HL-60 (cell line): ENCODE data around the gene PDCD4.

Experiments
- DNase-seq, 2 experiments: peaks; one replicate each; pipeline ENCODE4 v3.0.0-alpha.2; 2010 to 2020; ENCODE audit warnings: low read depth in 1 of 2, low spot score in 1 of 2
- H3K27ac ChIP-seq: fragments of 250-450 bp; sonication (Bioruptor Pico); replicated peaks from 2 replicates; pipeline ENCODE4 v1.5.1; 2020; ENCODE audit warnings: mild to moderate bottlenecking, moderate library complexity
- H3K27me3 ChIP-seq: fragments of 250-450 bp; sonication (Bioruptor Pico); 2 replicates; pipeline ENCODE4 v1.5.1; 2021; ENCODE audit warnings: mild to moderate bottlenecking, moderate library complexity; ENCODE audit not compliant: insufficient read depth, poor library complexity, severe bottlenecking
- H3K4me3 ChIP-seq: replicated peaks from 2 replicates; pipeline ENCODE4 v1.5.1; 2011; ENCODE audit warnings: mild to moderate bottlenecking, control low read depth, low read length; ENCODE audit not compliant: insufficient read depth
- CTCF ChIP-seq: IDR thresholded peaks from one replicate; pipeline ENCODE4 v1.5.1; 2011; ENCODE audit warnings: low read length, control low read depth, inconsistent platforms; ENCODE audit not compliant: insufficient read depth
- GABPA ChIP-seq: IDR thresholded peaks from 2 replicates; pipeline ENCODE4 v1.6.1; 2012; ENCODE audit warnings: low read depth
- POLR2AphosphoS5 ChIP-seq: IDR thresholded peaks from 2 replicates; pipeline ENCODE4 v1.6.1; 2012; ENCODE audit warnings: low read depth
- SPI1 ChIP-seq: IDR thresholded peaks from 2 replicates; pipeline ENCODE4 v1.6.1; 2012; ENCODE audit warnings: low read depth, mild to moderate bottlenecking, borderline replicate concordance
- TF ChIP-seq, protein P1 (sequence below): IDR thresholded peaks from 2 replicates; pipeline ENCODE4 v1.6.1; 2012; ENCODE audit warnings: low read depth; ENCODE audit not compliant: insufficient replicate concordance

Gene PDCD4

DNA sequence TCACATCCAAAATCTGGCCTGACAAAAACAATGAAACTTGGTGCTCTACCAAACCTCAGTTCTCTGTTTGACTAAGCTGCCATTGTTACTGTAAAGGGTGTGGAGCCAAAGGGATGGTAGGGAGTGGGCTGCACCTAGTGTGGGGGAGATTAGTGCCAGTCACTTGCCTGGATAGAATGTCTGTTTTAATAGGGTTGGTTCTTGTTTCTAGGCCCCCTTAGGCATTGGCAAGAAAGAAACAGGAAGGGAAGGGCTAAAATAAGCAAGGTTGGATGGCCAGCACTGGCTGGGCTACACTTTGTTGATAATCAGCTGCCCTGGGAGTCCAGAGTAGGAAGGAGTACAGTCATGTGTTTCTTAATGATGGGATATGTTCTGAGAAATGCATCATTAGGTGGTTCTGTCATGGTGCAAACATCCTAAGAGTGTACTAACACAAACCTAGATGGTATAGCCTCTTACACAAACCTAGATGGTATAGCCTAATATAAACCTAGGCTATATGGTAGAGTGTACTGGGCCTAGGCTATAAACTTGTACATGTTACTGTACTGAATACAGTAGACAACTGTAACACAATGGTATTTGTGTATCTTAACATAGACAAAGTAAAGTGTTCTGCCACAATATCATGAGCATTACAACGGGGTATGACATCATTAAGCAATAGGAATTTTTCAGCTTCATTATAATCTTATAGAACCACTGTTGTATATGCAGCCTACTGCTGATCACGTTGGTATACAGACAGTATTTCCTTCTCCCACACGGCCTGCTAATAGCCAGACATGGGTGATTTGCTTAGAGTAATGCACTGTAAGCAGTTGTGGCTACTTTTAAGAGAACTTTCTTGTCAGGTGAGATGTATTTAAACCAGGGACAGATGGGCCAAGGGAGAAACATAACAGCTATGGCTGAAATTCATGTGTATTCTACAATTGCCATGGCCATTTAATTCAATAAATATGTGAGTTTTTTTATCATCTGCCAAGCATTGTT is 31.9 kb downstream of the PDCD4 start:
- no peak for DNase-seq
- Histone ChIP-seq H3K27ac (no peak overlapping the region; the same call in 1 of the 2 replicates), H3K4me3 (no peak overlapping the region), H3K27me3 (no peaks in the 10 kb centered on the region)
- no peak for TF ChIP-seq POLR2AphosphoS5
- TF ChIP-seq, protein P1, sequence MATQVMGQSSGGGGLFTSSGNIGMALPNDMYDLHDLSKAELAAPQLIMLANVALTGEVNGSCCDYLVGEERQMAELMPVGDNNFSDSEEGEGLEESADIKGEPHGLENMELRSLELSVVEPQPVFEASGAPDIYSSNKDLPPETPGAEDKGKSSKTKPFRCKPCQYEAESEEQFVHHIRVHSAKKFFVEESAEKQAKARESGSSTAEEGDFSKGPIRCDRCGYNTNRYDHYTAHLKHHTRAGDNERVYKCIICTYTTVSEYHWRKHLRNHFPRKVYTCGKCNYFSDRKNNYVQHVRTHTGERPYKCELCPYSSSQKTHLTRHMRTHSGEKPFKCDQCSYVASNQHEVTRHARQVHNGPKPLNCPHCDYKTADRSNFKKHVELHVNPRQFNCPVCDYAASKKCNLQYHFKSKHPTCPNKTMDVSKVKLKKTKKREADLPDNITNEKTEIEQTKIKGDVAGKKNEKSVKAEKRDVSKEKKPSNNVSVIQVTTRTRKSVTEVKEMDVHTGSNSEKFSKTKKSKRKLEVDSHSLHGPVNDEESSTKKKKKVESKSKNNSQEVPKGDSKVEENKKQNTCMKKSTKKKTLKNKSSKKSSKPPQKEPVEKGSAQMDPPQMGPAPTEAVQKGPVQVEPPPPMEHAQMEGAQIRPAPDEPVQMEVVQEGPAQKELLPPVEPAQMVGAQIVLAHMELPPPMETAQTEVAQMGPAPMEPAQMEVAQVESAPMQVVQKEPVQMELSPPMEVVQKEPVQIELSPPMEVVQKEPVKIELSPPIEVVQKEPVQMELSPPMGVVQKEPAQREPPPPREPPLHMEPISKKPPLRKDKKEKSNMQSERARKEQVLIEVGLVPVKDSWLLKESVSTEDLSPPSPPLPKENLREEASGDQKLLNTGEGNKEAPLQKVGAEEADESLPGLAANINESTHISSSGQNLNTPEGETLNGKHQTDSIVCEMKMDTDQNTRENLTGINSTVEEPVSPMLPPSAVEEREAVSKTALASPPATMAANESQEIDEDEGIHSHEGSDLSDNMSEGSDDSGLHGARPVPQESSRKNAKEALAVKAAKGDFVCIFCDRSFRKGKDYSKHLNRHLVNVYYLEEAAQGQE: no peak
- no peak for TF ChIP-seq GABPA
- no peak for TF ChIP-seq CTCF
- no peak for TF ChIP-seq SPI1

DNA sequence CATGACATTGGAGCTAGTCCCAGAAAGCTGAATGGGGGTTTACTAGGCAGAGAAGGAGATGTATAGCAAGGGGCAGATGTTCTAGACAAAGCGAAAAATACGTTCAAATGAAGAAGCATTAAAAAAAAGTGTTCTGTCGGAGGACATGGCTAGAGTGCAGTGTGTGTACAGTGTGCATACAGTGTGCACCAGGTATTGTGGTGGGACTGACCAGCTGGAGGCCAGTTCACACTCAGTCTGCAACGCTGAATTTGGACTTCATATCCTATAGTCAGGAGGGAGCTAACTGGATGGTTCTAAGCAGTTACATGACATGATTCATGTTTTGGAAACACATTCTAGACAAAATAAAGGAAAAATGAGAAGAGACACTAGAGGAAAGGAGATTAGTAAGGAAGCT is 38.4 kb downstream of the PDCD4 start:
- H3K27ac ChIP-seq: no peak overlapping the region
- TF ChIP-seq GABPA: no peak
- TF ChIP-seq, protein P1: no peak
- no peak for TF ChIP-seq CTCF
- no peak for TF ChIP-seq POLR2AphosphoS5
- TF ChIP-seq SPI1: no peak
- no peaks in the 10 kb centered on the region for H3K27me3 ChIP-seq
- no peak overlapping the region for H3K4me3 ChIP-seq
- DNase-seq: no peak

GRCh38 chr10:110912374-110912773 is 40.6 kb downstream of the PDCD4 start:
- TF ChIP-seq CTCF (no peak), POLR2AphosphoS5 (no peak)
- DNase-seq: no peak
- Histone ChIP-seq H3K4me3 (no peak overlapping the region), H3K27ac (no peak overlapping the region), H3K27me3 (no peaks in the 10 kb centered on the region)

GRCh38 chr10:110914431-110914830 is 42.7 kb downstream of the PDCD4 start:
- Histone ChIP-seq H3K4me3 (no peak overlapping the region), H3K27ac (no peak overlapping the region), H3K27me3 (no peaks in the 10 kb centered on the region)
- TF ChIP-seq GABPA (no peak), CTCF (no peak), SPI1 (no peak), POLR2AphosphoS5 (no peak)
- TF ChIP-seq, protein P1: no peak
- no peak for DNase-seq
